Ishikawa (cell line): ENCODE results near the gene SYCP2.

Source experiments
- CEBPB ChIP-seq: IDR thresholded peaks from 2 replicates; pipeline ENCODE4 v1.6.1; 2012
- CREB1 ChIP-seq: IDR thresholded peaks from 2 replicates; pipeline ENCODE4 v1.6.1; 2012; ENCODE audit warnings: low read depth
- EGR1 ChIP-seq: IDR thresholded peaks from 2 replicates; pipeline ENCODE4 v1.6.1; 2012
- EP300 ChIP-seq: IDR thresholded peaks from 2 replicates; pipeline ENCODE4 v1.6.1; 2012; ENCODE audit warnings: borderline replicate concordance
- FOXM1 ChIP-seq: IDR thresholded peaks from 2 replicates; pipeline ENCODE4 v1.6.1; 2012; ENCODE audit warnings: low read depth, borderline replicate concordance
- NFIC ChIP-seq: IDR thresholded peaks from 2 replicates; pipeline ENCODE4 v1.6.1; 2012
- RAD21 ChIP-seq: IDR thresholded peaks from 2 replicates; pipeline ENCODE4 v1.6.1; 2012; ENCODE audit warnings: low read depth
- TAF1 ChIP-seq: IDR thresholded peaks from 2 replicates; pipeline ENCODE4 v1.6.1; 2012; ENCODE audit warnings: low read depth, mild to moderate bottlenecking
- TCF12 ChIP-seq: IDR thresholded peaks from 2 replicates; pipeline ENCODE4 v1.6.1; 2012; ENCODE audit warnings: low read depth
- TEAD4 ChIP-seq: IDR thresholded peaks from 2 replicates; pipeline ENCODE4 v1.6.1; 2012
- YY1 ChIP-seq: IDR thresholded peaks from 2 replicates; pipeline ENCODE4 v1.6.1; 2012; ENCODE audit warnings: low read depth
- ZBTB7A ChIP-seq: IDR thresholded peaks from 2 replicates; pipeline ENCODE4 v1.6.1; 2012; ENCODE audit warnings: low read depth
- TF ChIP-seq, protein P1 (sequence below): IDR thresholded peaks from 2 replicates; pipeline ENCODE4 v1.6.1; 2012
- TF ChIP-seq, protein P2 (sequence below): IDR thresholded peaks from 2 replicates; pipeline ENCODE4 v1.6.1; 2012; ENCODE audit warnings: low read depth, mild to moderate bottlenecking
- TF ChIP-seq, protein P3 (sequence below): IDR thresholded peaks from 2 replicates; pipeline ENCODE4 v1.6.1; 2012

SYCP2 gene, protein sequence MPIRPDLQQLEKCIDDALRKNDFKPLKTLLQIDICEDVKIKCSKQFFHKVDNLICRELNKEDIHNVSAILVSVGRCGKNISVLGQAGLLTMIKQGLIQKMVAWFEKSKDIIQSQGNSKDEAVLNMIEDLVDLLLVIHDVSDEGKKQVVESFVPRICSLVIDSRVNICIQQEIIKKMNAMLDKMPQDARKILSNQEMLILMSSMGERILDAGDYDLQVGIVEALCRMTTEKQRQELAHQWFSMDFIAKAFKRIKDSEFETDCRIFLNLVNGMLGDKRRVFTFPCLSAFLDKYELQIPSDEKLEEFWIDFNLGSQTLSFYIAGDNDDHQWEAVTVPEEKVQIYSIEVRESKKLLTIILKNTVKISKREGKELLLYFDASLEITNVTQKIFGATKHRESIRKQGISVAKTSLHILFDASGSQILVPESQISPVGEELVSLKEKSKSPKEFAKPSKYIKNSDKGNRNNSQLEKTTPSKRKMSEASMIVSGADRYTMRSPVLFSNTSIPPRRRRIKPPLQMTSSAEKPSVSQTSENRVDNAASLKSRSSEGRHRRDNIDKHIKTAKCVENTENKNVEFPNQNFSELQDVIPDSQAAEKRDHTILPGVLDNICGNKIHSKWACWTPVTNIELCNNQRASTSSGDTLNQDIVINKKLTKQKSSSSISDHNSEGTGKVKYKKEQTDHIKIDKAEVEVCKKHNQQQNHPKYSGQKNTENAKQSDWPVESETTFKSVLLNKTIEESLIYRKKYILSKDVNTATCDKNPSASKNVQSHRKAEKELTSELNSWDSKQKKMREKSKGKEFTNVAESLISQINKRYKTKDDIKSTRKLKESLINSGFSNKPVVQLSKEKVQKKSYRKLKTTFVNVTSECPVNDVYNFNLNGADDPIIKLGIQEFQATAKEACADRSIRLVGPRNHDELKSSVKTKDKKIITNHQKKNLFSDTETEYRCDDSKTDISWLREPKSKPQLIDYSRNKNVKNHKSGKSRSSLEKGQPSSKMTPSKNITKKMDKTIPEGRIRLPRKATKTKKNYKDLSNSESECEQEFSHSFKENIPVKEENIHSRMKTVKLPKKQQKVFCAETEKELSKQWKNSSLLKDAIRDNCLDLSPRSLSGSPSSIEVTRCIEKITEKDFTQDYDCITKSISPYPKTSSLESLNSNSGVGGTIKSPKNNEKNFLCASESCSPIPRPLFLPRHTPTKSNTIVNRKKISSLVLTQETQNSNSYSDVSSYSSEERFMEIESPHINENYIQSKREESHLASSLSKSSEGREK (N-terminal part only)

DNA sequence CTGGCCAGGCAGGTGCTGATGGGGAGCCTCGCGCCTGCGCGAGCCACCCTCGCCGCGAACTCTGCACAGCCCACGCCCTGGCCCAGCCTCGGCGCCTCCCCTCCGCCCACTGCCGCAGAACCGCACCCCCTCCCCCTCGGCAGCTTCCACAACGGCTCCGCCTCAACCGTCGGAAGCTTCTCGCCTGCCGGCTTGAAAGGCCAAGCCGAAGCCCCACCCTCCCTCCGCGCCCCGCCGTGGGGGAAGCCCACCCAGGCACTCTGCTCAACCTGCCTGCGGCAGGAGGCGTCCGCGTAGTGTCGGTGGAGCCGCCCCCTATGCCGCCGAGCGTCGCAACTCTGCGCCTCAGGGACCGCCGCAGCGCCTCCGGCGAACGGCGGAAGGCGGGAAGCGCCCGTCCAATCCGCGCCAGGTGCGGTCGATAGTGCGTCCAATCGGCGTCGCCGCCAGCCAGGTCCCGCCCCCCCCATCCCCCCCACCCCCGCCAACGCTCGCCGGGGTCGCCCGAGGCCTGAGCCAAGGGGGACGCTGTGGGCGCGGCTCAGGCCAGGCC, at the start of gene SYCP2:
Gene SYCP2, minus strand, starts transcription at position 342 of the 553 bp plus-strand sequence. CDS start 11,224 bp downstream, outside the sequence.
- TF ChIP-seq, protein P1, sequence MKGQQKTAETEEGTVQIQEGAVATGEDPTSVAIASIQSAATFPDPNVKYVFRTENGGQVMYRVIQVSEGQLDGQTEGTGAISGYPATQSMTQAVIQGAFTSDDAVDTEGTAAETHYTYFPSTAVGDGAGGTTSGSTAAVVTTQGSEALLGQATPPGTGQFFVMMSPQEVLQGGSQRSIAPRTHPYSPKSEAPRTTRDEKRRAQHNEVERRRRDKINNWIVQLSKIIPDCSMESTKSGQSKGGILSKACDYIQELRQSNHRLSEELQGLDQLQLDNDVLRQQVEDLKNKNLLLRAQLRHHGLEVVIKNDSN, result no peak
- no peak for TF ChIP-seq CEBPB
- no peak for TF ChIP-seq CREB1
- TF ChIP-seq YY1, result no peak
- TF ChIP-seq FOXM1, result no peak
- TF ChIP-seq TCF12, result no peak
- TF ChIP-seq ZBTB7A, result no peak
- TF ChIP-seq, protein P2, sequence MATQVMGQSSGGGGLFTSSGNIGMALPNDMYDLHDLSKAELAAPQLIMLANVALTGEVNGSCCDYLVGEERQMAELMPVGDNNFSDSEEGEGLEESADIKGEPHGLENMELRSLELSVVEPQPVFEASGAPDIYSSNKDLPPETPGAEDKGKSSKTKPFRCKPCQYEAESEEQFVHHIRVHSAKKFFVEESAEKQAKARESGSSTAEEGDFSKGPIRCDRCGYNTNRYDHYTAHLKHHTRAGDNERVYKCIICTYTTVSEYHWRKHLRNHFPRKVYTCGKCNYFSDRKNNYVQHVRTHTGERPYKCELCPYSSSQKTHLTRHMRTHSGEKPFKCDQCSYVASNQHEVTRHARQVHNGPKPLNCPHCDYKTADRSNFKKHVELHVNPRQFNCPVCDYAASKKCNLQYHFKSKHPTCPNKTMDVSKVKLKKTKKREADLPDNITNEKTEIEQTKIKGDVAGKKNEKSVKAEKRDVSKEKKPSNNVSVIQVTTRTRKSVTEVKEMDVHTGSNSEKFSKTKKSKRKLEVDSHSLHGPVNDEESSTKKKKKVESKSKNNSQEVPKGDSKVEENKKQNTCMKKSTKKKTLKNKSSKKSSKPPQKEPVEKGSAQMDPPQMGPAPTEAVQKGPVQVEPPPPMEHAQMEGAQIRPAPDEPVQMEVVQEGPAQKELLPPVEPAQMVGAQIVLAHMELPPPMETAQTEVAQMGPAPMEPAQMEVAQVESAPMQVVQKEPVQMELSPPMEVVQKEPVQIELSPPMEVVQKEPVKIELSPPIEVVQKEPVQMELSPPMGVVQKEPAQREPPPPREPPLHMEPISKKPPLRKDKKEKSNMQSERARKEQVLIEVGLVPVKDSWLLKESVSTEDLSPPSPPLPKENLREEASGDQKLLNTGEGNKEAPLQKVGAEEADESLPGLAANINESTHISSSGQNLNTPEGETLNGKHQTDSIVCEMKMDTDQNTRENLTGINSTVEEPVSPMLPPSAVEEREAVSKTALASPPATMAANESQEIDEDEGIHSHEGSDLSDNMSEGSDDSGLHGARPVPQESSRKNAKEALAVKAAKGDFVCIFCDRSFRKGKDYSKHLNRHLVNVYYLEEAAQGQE, result no peak
- no peak for TF ChIP-seq EGR1
- no peak for TF ChIP-seq TAF1
- TF ChIP-seq NFIC, result no peak
- no peak for TF ChIP-seq RAD21
- TF ChIP-seq TEAD4, result no peak
- TF ChIP-seq, protein P3, sequence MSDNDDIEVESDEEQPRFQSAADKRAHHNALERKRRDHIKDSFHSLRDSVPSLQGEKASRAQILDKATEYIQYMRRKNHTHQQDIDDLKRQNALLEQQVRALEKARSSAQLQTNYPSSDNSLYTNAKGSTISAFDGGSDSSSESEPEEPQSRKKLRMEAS, result no peak
- TF ChIP-seq EP300, result no peak

DNA sequence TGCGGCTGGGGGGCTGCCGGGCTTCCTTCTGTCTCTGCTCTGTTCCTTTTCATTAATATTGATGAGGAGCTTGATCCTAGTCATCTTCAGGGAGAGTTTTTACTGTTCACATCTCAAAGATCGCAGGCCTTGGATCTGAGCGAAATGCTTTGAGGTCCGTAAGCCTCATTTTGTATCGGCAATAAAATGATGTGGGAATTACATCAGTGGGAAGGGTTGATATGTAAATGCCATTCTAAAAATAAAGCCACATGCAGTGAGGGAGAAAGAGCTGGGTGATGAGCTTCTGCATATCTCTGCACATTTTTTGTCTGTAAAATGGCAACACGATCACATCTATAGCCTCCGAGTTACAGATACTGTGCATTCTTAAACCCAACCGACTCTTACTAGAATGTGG, 49.6 kb upstream of the SYCP2 start:
- TF ChIP-seq, protein P2, result no peak
- TF ChIP-seq TCF12 (no peak), NFIC (no peak), FOXM1 (no peak), RAD21 (no peak), ZBTB7A (no peak), TEAD4 (no peak), YY1 (no peak), EGR1 (no peak), CEBPB (no peak), TAF1 (no peak), CREB1 (no peak), EP300 (no peak)
- TF ChIP-seq, protein P1, result no peak
- TF ChIP-seq, protein P3, result no peak

DNA sequence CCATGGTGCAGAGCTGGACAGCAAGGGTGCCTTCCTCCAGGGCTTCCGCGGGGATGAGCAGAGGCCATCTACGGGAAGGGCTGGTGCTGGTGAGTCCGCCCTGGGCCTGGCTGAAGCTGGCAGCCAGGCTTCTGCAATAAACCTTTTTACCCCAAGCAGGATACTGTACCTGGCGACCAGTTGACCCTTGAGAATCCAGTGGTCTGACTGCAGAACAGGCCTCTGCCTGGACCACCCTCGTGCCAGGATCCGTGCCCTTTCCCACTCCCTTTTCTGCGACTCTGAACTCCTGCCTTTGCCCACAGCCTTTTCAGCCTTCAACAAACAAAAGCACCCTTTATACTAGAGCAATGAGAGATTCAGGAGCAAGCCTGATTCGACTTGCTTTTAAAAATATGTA, 43.6 kb upstream of the SYCP2 start:
- TF ChIP-seq TAF1 (no peak), RAD21 (no peak), CREB1 (no peak), EP300 (no peak), TEAD4 (no peak), ZBTB7A (no peak), TCF12 (no peak), NFIC (no peak), EGR1 (no peak), CEBPB (no peak), FOXM1 (no peak), YY1 (no peak)
- TF ChIP-seq, protein P1, result no peak
- TF ChIP-seq, protein P3, result no peak
- TF ChIP-seq, protein P2, result no peak
